ENCODE results near the gene LRRC74A. TPM values are rescaled to one million over a fixed set of nuclear protein-coding genes. Genes with fewer than 3 reads are reported as not detected.
A peak's percentile ranks its signal among the peaks of the same experiment; 100 is the strongest.

Gene LRRC74A
- total and polyA plus RNA-seq, 8 donors: 0.07 TPM; not detected in 7

- intact Hi-C loops (cut with DNase I): loop anchor here in 1 of 3 donors (10.0 kb wide), 1 partner anchor 65 kb away; no protein-coding TSS in a partner anchor
- ATAC-seq (no peak), FAIRE-seq (no peak), DNase-seq (peak in 1 of 6 donors; percentile 68)
- peaks cover 0 to 4% (median 0%) of the 10 kb centered on the region in 3 donors for H3K4me1 ChIP-seq
- H3K4me3 ChIP-seq: no peak overlapping the region
- 92 to 96% methylated on average over 7 of the region's 7 CpGs for WGBS, 2 donors
- peaks cover 0 to 20% (median 10%) of the 10 kb centered on the region in 3 donors for H3K36me3 ChIP-seq
- TF ChIP-seq, protein P1, sequence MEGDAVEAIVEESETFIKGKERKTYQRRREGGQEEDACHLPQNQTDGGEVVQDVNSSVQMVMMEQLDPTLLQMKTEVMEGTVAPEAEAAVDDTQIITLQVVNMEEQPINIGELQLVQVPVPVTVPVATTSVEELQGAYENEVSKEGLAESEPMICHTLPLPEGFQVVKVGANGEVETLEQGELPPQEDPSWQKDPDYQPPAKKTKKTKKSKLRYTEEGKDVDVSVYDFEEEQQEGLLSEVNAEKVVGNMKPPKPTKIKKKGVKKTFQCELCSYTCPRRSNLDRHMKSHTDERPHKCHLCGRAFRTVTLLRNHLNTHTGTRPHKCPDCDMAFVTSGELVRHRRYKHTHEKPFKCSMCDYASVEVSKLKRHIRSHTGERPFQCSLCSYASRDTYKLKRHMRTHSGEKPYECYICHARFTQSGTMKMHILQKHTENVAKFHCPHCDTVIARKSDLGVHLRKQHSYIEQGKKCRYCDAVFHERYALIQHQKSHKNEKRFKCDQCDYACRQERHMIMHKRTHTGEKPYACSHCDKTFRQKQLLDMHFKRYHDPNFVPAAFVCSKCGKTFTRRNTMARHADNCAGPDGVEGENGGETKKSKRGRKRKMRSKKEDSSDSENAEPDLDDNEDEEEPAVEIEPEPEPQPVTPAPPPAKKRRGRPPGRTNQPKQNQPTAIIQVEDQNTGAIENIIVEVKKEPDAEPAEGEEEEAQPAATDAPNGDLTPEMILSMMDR (IDR thresholded peaks at IDR 0.05): no peak
- H3K27me3 ChIP-seq: no peaks in the 10 kb centered on the region
- H3K27ac ChIP-seq: no peak overlapping the region
- H3K9me3 ChIP-seq: no peaks in the 10 kb centered on the region
These were observed 46.8 kb upstream of the LRRC74A start for GRCh38 chr14:76779221-76780057.

DNA sequence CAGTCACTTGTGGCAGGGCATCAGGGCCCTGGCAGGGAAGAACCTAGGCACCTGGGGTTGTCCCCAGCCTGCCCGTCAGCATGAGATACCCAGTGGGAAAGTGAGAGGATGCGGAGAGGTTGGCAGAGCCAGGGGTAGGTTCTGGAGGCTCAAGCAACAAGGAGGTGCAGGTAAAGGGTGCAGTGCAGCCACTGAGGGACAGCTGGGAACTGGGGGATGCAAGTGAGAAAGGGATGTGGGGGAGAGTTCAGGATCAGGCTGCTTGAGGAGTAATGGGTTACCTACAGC lies 46.2 kb upstream of the LRRC74A start:
- H3K4me1 ChIP-seq: peaks cover 0 to 4% (median 0%) of the 10 kb centered on the region in 3 donors
- ATAC-seq (no peak), FAIRE-seq (no peak), DNase-seq (no peak)
- WGBS, 2 donors: 91 to 96% methylated on average over 2 of the region's 2 CpGs
- H3K9me3 ChIP-seq: no peaks in the 10 kb centered on the region
- H3K27ac ChIP-seq: no peak overlapping the region
- TF ChIP-seq, protein P1 (IDR thresholded peaks at IDR 0.05): no peak
- intact Hi-C loops (cut with DNase I): no loop called here
- H3K36me3 ChIP-seq: peaks cover 0 to 20% (median 10%) of the 10 kb centered on the region in 3 donors
- H3K27me3 ChIP-seq: no peaks in the 10 kb centered on the region
- H3K4me3 ChIP-seq: no peak overlapping the region

DNA sequence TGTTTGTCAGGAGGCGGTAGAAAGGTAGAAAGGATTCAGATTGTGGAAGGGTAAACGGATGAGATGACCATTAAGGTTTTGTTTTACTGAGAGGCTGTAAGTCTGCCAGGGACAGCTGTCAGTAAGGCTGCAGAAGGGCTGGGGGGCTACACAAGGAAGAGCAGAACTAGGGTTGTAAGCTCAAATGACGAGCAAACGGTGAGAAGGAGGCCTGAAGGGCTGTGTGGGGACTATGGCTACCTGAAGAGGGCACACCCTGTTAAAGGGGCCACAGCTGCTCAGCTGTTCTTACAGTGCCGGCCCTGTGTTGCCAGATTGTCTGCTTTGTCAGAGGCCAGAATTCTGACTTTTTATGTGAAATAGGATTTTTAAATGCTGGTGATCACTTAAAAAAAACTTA lies 45.8 kb upstream of the LRRC74A start:
- H3K4me1 ChIP-seq: peaks cover 0 to 4% (median 0%) of the 10 kb centered on the region in 3 donors
- no peaks in the 10 kb centered on the region for H3K9me3 ChIP-seq
- H3K36me3 ChIP-seq: peaks cover 0 to 20% (median 10%) of the 10 kb centered on the region in 3 donors
- no peaks in the 10 kb centered on the region for H3K27me3 ChIP-seq
- H3K4me3 ChIP-seq: no peak overlapping the region
- intact Hi-C loops (cut with DNase I): no loop called here
- no peak for FAIRE-seq
- H3K27ac ChIP-seq: no peak overlapping the region
- no peak for DNase-seq
- no peak for ATAC-seq
- WGBS, 2 donors: 66 to 72% methylated on average over 5 of the region's 5 CpGs
- TF ChIP-seq, protein P1 (IDR thresholded peaks at IDR 0.05): no peak

DNA sequence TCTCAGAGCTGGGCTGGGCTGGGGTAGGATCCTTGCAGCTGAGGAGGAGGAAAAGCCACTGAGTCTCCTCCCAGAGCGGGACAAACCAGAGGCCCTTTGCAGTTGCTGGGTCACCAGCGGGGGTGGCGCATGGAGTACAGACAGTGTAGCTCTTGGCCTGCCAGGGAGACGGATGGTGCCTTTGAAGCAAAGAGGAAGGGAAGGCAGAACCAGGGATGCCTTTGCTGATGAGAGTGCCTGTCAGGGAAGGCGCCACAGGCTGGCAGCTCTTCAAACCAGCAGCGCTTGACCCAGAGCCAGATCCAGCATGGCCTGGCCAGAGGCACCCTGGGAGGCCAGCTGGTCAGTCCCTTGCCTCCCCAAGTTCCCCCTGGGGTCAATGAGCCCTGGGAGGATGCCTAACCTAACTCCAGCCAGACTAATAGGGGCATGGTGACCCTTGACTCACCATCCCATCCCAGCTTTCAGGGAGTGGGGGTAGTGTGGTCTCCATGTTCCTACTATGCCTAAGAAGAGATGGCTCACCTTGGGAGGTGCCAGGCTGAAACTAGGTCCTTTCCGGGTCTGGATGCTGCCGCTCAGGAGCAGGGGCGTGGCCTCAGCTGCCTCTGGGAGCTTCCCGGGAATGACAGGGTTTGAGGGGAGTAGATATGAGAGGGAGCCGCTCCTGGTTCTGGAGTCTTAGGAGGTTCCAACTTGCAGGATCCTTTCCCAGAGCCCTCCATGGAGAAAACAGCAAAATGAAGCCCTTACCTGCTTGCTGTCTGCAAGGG lies 45.1 kb upstream of the LRRC74A start:
- no peaks in the 10 kb centered on the region for H3K27me3 ChIP-seq
- DNase-seq (peak in 1 of 6 donors; percentile 47), FAIRE-seq (no peak), ATAC-seq (no peak)
- 85 to 89% methylated on average over 10 to 11 of the region's 11 CpGs for WGBS, 2 donors
- peaks cover 0 to 4% (median 0%) of the 10 kb centered on the region in 3 donors for H3K4me1 ChIP-seq
- TF ChIP-seq, protein P1 (IDR thresholded peaks at IDR 0.05): no peak
- H3K27ac ChIP-seq: no peak overlapping the region
- no peaks in the 10 kb centered on the region for H3K9me3 ChIP-seq
- peaks cover 0 to 20% (median 16%) of the 10 kb centered on the region in 3 donors for H3K36me3 ChIP-seq
- intact Hi-C loops (cut with DNase I): no loop called here
- H3K4me3 ChIP-seq: no peak overlapping the region

Measured in pancreas (tissue), 10 donors.